Astrocyte of the cerebellum (primary cell): ENCODE results near the gene GABRG3.

Source experiments
- DNase-seq: peaks from one replicate; pipeline ENCODE4 v3.0.0-alpha.2; 2011; ENCODE audit warnings: low read depth
- H3K4me3 ChIP-seq: 2 replicates; pipeline ENCODE4 v1.5.1; 2011; ENCODE audit warnings: mild to moderate bottlenecking, low read depth, low read length, moderate library complexity
- CTCF ChIP-seq: IDR thresholded peaks from 2 replicates; pipeline ENCODE4 v1.5.1; 2012; ENCODE audit warnings: low read length, low read depth, moderate library complexity, mild to moderate bottlenecking; ENCODE audit errors: missing control alignments
- in situ Hi-C: cut with HindIII; loops from 2 replicates; pipeline ENCODE4 v1.10.0; 2017; ENCODE audit warnings: low sequenced_read_pairs

GABRG3 gene

DNA sequence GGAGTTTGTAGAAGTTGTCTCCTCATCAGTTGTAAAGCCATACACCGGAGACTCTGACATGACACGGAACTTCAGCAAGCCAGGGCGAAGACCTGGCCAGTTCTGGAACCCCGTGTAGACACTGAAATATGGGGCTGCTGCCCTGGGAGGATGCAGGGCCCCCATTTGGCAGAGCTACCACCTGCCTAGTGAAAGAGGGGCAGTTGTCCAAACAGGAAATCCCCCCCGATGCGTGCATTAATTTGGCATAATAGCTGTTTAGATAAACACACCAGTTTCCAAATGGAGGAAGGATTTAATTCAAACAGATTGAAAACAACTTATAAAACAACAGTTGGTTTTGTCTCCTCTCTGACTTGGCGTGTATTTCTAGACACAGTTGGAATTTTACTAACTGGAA lies 357.2 kb downstream of the GABRG3 start:
- DNase-seq, result no peak
- in situ Hi-C loops, result no loop called here
- TF ChIP-seq CTCF, result no peak
- H3K4me3 ChIP-seq, result no peak overlapping the region

DNA sequence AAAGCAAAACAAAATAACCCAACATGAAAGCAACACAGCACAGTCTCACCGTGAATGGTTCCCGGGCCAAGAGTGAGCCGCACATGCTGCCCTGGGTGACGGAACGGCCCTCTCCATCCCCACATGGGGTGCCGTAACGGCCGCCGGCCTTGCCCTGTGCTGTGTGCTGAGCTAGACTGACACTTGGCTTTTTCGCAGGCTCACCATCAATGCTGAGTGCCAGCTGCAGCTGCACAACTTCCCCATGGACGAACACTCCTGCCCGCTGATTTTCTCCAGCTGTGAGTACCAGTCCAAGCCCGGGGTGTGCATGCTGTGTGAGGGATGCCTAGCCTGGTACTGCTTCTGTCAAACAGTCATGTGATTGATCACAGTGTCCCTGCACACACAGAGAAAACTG lies 357.6 kb downstream of the GABRG3 start:
- in situ Hi-C loops, result no loop called here
- no peak for TF ChIP-seq CTCF
- DNase-seq, result no peak
- H3K4me3 ChIP-seq, result no peak overlapping the region

DNA sequence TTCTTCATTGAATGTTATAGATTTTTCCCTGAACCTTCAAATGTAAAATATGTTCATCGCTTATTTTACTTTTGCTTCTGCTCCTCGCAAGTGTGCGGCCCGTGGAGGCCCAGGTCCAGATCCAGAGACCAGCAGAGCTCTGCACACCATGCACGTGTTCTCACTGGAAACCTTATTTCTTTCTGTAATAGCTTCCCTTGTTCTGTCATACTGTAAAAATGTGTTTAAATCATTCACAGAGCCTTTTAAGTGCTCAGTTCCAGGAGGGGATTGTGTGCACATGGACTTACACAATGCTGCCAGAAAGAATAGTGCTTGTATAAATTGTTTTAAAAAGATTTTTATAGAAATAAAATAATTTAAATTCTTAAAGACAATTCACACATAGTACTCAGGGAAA lies 359.3 kb downstream of the GABRG3 start:
- in situ Hi-C loops, result no loop called here
- no peak for TF ChIP-seq CTCF
- H3K4me3 ChIP-seq, result no peak overlapping the region
- no peak for DNase-seq

DNA sequence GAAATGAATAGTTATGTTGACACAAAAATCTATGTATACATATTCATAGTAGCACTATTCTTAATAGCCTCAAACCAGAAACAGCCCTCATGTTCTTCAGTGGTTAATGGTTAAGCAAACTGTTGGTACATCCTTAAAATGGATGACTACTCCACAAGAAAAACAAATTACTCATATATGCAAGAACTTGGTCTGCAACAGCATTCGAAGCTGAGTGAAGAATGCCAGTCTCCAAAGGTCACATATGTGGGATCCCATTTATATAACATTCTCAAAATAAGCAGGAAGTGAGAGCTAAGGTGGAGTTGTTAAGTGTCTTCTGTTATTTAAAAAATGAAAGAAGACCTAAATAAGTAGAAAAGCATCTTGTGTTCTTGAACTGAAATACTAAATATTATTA lies 365.7 kb downstream of the GABRG3 start:
- in situ Hi-C loops, result no loop called here
- no peak for TF ChIP-seq CTCF
- H3K4me3 ChIP-seq, result no peak overlapping the region
- DNase-seq, result no peak

DNA sequence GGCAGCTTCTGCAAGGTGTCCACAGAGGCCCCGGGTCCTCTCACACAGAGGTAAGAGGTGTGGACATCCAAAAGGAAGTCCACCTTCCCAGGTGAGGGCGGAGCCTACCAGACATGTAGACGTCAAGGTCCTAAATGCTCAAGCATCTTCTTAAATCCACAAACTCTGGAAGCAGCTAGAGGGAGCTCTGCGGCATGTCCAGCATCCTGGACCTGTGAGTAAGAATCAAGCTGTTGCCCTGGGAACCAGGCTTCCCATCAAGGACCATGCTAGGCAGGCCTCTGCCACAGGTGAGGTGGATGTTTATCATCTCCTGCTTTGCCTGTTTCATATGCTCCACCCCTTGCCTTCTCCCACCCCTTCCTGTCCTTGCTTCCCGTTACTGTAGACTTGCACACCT lies 368.2 kb downstream of the GABRG3 start:
- no peak for DNase-seq
- TF ChIP-seq CTCF, result no peak
- no peak overlapping the region for H3K4me3 ChIP-seq
- in situ Hi-C loops, result no loop called here

GRCh38 chr15:27341780-27342343 lies 370.9 kb downstream of the GABRG3 start:
- no peak for TF ChIP-seq CTCF
- in situ Hi-C loops, result no loop called here

GRCh38 chr15:27342991-27343390 lies 372.0 kb downstream of the GABRG3 start:
- no peak for DNase-seq
- no peak overlapping the region for H3K4me3 ChIP-seq
- in situ Hi-C loops, result no loop called here
- TF ChIP-seq CTCF, result no peak

More at GRCh38 chr15:27341780-27342343, 370.9 kb downstream of the GABRG3 start:
- DNase-seq, result no peak
- H3K4me3 ChIP-seq, result no peak overlapping the region
